ENCODE data around the gene PIR.

GRCh38 chrX:15483891-15484290, 9.2 kb downstream of the PIR start:
- TF ChIP-seq CTCF (IDR thresholded peaks at IDR 0.05) = no peak
- TF ChIP-seq POLR2A (IDR thresholded peaks at IDR 0.05) = no peak
- TF ChIP-seq POLR2AphosphoS5 (IDR thresholded peaks at IDR 0.05) = no peak
